Measurements from ENCODE around the gene PRRT4. TPM values are rescaled to one million over a fixed set of nuclear protein-coding genes. Genes with fewer than 3 reads are reported as not detected.

The PRRT4 gene
- total and polyA plus RNA-seq, 5 donors, result 0.34 to 1.1 (median 0.84) TPM

- Histone ChIP-seq H3K27ac (ENCODE audit: low read length) (no peak overlapping the region), H3K4me1 (ENCODE audit: control insufficient read depth, insufficient read depth, low read length) (no peaks in the 10 kb centered on the region), H3K9me3 (ENCODE audit: control insufficient read depth, low read length) (no peaks in the 10 kb centered on the region), H3K27me3 (ENCODE audit: control insufficient read depth, insufficient read depth) (no peaks in the 10 kb centered on the region), H3K4me3 (ENCODE audit: low read length) (no peak overlapping the region)
- no peak for ATAC-seq
- intact Hi-C loops (cut with DNase I), result no loop called here
- WGBS, result 91% methylated on average over 5 of the region's 5 CpGs
- no peak for DNase-seq
Measured at GRCh38 chr7:128309976-128310375, 51.5 kb downstream of the PRRT4 start.

GRCh38 chr7:128309124-128309523 lies 52.4 kb downstream of the PRRT4 start:
- Histone ChIP-seq H3K27ac (ENCODE audit: low read length) (no peak overlapping the region), H3K27me3 (ENCODE audit: control insufficient read depth, insufficient read depth) (no peaks in the 10 kb centered on the region), H3K4me3 (ENCODE audit: low read length) (no peak overlapping the region), H3K4me1 (ENCODE audit: control insufficient read depth, insufficient read depth, low read length) (no peaks in the 10 kb centered on the region), H3K9me3 (ENCODE audit: control insufficient read depth, low read length) (no peaks in the 10 kb centered on the region)
- intact Hi-C loops (cut with DNase I), result no loop called here
- 97% methylated on average over 6 of the region's 6 CpGs for WGBS
- DNase-seq (no peak), ATAC-seq (no peak)

- H3K4me3 ChIP-seq (ENCODE audit: low read length), result no peak overlapping the region
- no peak overlapping the region for H3K27ac ChIP-seq (ENCODE audit: low read length)
- 86% methylated on average over 2 of the region's 2 CpGs for WGBS
- ATAC-seq, result no peak
- no peaks in the 10 kb centered on the region for H3K4me1 ChIP-seq (ENCODE audit: control insufficient read depth, insufficient read depth, low read length)
- DNase-seq, result no peak
- intact Hi-C loops (cut with DNase I), result no loop called here
- no peaks in the 10 kb centered on the region for H3K9me3 ChIP-seq (ENCODE audit: control insufficient read depth, low read length)
- no peaks in the 10 kb centered on the region for H3K27me3 ChIP-seq (ENCODE audit: control insufficient read depth, insufficient read depth)
Measured at GRCh38 chr7:128307061-128307460, 54.4 kb downstream of the PRRT4 start.

- 78% methylated on average over 1 of the region's 1 CpG for WGBS
- intact Hi-C loops (cut with DNase I), result no loop called here
- H3K4me3 ChIP-seq (ENCODE audit: low read length), result no peak overlapping the region
- H3K27me3 ChIP-seq (ENCODE audit: control insufficient read depth, insufficient read depth), result no peaks in the 10 kb centered on the region
- ATAC-seq (no peak), DNase-seq (no peak)
- H3K4me1 ChIP-seq (ENCODE audit: control insufficient read depth, insufficient read depth, low read length), result no peaks in the 10 kb centered on the region
- no peaks in the 10 kb centered on the region for H3K9me3 ChIP-seq (ENCODE audit: control insufficient read depth, low read length)
- no peak overlapping the region for H3K27ac ChIP-seq (ENCODE audit: low read length)
Measured at GRCh38 chr7:128304212-128304611, 57.3 kb downstream of the PRRT4 start.

- no peak for ATAC-seq
- H3K4me3 ChIP-seq (ENCODE audit: low read length), result no peak overlapping the region
- WGBS, result 77% methylated on average over 5 of the region's 5 CpGs
- H3K9me3 ChIP-seq (ENCODE audit: control insufficient read depth, low read length), result no peaks in the 10 kb centered on the region
- H3K27me3 ChIP-seq (ENCODE audit: control insufficient read depth, insufficient read depth), result no peaks in the 10 kb centered on the region
- intact Hi-C loops (cut with DNase I), result no loop called here
- no peaks in the 10 kb centered on the region for H3K4me1 ChIP-seq (ENCODE audit: control insufficient read depth, insufficient read depth, low read length)
- DNase-seq, result no peak
- H3K27ac ChIP-seq (ENCODE audit: low read length), result no peak overlapping the region
Measured at GRCh38 chr7:128303643-128304042, 57.8 kb downstream of the PRRT4 start.

GRCh38 chr7:128303133-128303532 lies 58.4 kb downstream of the PRRT4 start:
- Histone ChIP-seq H3K27ac (ENCODE audit: low read length) (no peak overlapping the region), H3K9me3 (ENCODE audit: control insufficient read depth, low read length) (no peaks in the 10 kb centered on the region), H3K27me3 (ENCODE audit: control insufficient read depth, insufficient read depth) (no peaks in the 10 kb centered on the region), H3K4me1 (ENCODE audit: control insufficient read depth, insufficient read depth, low read length) (no peaks in the 10 kb centered on the region), H3K4me3 (ENCODE audit: low read length) (no peak overlapping the region)
- WGBS, result 87% methylated on average over 2 of the region's 2 CpGs
- intact Hi-C loops (cut with DNase I), result no loop called here
- ATAC-seq (no peak), DNase-seq (no peak)

GRCh38 chr7:128302139-128302538 lies 59.4 kb downstream of the PRRT4 start:
- no peaks in the 10 kb centered on the region for H3K4me1 ChIP-seq (ENCODE audit: control insufficient read depth, insufficient read depth, low read length)
- H3K27ac ChIP-seq (ENCODE audit: low read length), result no peak overlapping the region
- intact Hi-C loops (cut with DNase I), result no loop called here
- no peaks in the 10 kb centered on the region for H3K27me3 ChIP-seq (ENCODE audit: control insufficient read depth, insufficient read depth)
- 45% methylated on average over 10 of the region's 10 CpGs for WGBS
- DNase-seq, result peak in 2 of 3 donors; percentile 75 to 77
- no peaks in the 10 kb centered on the region for H3K9me3 ChIP-seq (ENCODE audit: control insufficient read depth, low read length)
- H3K4me3 ChIP-seq (ENCODE audit: low read length), result no peak overlapping the region
- ATAC-seq, result peak in 1 of 2 donors; percentile 32

Other genes with a start within 250 kb of the PRRT4 start
- 1 to 10 TPM in 1 of 4 donors, under 1 TPM in 2, not detected in 1; 0.15 to 4.8 (median 0.17) TPM for gene LEP, start 120.4 kb downstream of the PRRT4 start, total RNA-seq
- gene LEP, start 120.4 kb downstream of the PRRT4 start, polyA plus RNA-seq, result 1.4 TPM
- 10 to 100 TPM; 21.6 to 34.8 (median 31.8) TPM for gene RBM28, start 17.8 kb downstream of the PRRT4 start, total RNA-seq
- 29.1 TPM for gene RBM28, start 17.8 kb downstream of the PRRT4 start, polyA plus RNA-seq
- gene IMPDH1, start 48.3 kb upstream of the PRRT4 start, total RNA-seq, result 10 to 100 TPM; 13.9 to 22.2 (median 16.2) TPM
- 13.8 TPM for gene IMPDH1, start 48.3 kb upstream of the PRRT4 start, polyA plus RNA-seq
- gene HILPDA, start 94.2 kb upstream of the PRRT4 start, total RNA-seq, result 10 to 100 TPM in 1 of 4 donors, 1 to 10 TPM in 3; 6.2 to 10.6 (median 6.6) TPM
- 8.3 TPM for gene HILPDA, start 94.2 kb upstream of the PRRT4 start, polyA plus RNA-seq
- 10 to 100 TPM; 17.6 to 23.1 (median 20.5) TPM for gene METTL2B, start 115.1 kb upstream of the PRRT4 start, total RNA-seq
- 11.7 TPM for gene METTL2B, start 115.1 kb upstream of the PRRT4 start, polyA plus RNA-seq

Measured in right cardiac atrium (tissue), 5 donors.